ENCODE measurements around the gene MRPS22.
A peak's percentile ranks its signal among the peaks of the same experiment; 100 is the strongest.

The MRPS22 gene

GRCh38 chr3:139343895-139344856 lies at the start of gene MRPS22:
Gene MRPS22 (plus strand): TSS chr3:139344020. CDS start chr3:139344027, 7 bp downstream.
- DNase-seq (ENCODE audit: low spot score): peak; percentile 91

GRCh38 chr3:139295040-139295439 lies 48.8 kb upstream of the MRPS22 start:
- DNase-seq (ENCODE audit: low spot score): no peak

GRCh38 chr3:139296141-139296718 lies 47.6 kb upstream of the MRPS22 start:
- DNase-seq (ENCODE audit: low spot score): no peak

GRCh38 chr3:139297588-139298311 lies 46.1 kb upstream of the MRPS22 start:
- DNase-seq (ENCODE audit: low spot score): no peak

- no peak for DNase-seq (ENCODE audit: low spot score)
These were observed 44.3 kb upstream of the MRPS22 start for GRCh38 chr3:139299261-139300132.

GRCh38 chr3:139300416-139300815 lies 43.4 kb upstream of the MRPS22 start:
- DNase-seq (ENCODE audit: low spot score): no peak

- no peak for DNase-seq (ENCODE audit: low spot score)
These were observed 42.6 kb upstream of the MRPS22 start for GRCh38 chr3:139301183-139301582.

- no peak for DNase-seq (ENCODE audit: low spot score)
These were observed 42.2 kb upstream of the MRPS22 start for GRCh38 chr3:139301654-139302053.

GRCh38 chr3:139302084-139302800 lies 41.6 kb upstream of the MRPS22 start:
- no peak for DNase-seq (ENCODE audit: low spot score)

GRCh38 chr3:139302801-139303113 lies 41.1 kb upstream of the MRPS22 start:
- DNase-seq (ENCODE audit: low spot score): no peak

GRCh38 chr3:139303216-139303615 lies 40.6 kb upstream of the MRPS22 start:
- no peak for DNase-seq (ENCODE audit: low spot score)

GRCh38 chr3:139304383-139304782 lies 39.4 kb upstream of the MRPS22 start:
- DNase-seq (ENCODE audit: low spot score): no peak

GRCh38 chr3:139306078-139306477 lies 37.7 kb upstream of the MRPS22 start:
- DNase-seq (ENCODE audit: low spot score): no peak

- DNase-seq (ENCODE audit: low spot score): no peak
These were observed 36.7 kb upstream of the MRPS22 start for GRCh38 chr3:139307072-139307491.

GRCh38 chr3:139307601-139308555 lies 35.9 kb upstream of the MRPS22 start:
- DNase-seq (ENCODE audit: low spot score): no peak

- DNase-seq (ENCODE audit: low spot score): no peak
These were observed 35.3 kb upstream of the MRPS22 start for GRCh38 chr3:139308560-139308959.

GRCh38 chr3:139309061-139309591 lies 34.7 kb upstream of the MRPS22 start:
- DNase-seq (ENCODE audit: low spot score): no peak

- DNase-seq (ENCODE audit: low spot score): no peak
These were observed 33.9 kb upstream of the MRPS22 start for GRCh38 chr3:139309880-139310279.

- DNase-seq (ENCODE audit: low spot score): no peak
These were observed 33.3 kb upstream of the MRPS22 start for GRCh38 chr3:139310474-139310933.

GRCh38 chr3:139311557-139311956 lies 32.3 kb upstream of the MRPS22 start:
- DNase-seq (ENCODE audit: low spot score): no peak
